CD4-positive, alpha-beta T cell treated with Interferon gamma for 1 hour (primary cell): ENCODE results near the gene ERCC6L.
A peak's percentile ranks its signal among the peaks of the same experiment; 100 is the strongest.

Experiments used
- DNase-seq: peaks from one replicate; pipeline ENCODE4 v3.0.0-alpha.2; 2020

The ERCC6L gene, protein sequence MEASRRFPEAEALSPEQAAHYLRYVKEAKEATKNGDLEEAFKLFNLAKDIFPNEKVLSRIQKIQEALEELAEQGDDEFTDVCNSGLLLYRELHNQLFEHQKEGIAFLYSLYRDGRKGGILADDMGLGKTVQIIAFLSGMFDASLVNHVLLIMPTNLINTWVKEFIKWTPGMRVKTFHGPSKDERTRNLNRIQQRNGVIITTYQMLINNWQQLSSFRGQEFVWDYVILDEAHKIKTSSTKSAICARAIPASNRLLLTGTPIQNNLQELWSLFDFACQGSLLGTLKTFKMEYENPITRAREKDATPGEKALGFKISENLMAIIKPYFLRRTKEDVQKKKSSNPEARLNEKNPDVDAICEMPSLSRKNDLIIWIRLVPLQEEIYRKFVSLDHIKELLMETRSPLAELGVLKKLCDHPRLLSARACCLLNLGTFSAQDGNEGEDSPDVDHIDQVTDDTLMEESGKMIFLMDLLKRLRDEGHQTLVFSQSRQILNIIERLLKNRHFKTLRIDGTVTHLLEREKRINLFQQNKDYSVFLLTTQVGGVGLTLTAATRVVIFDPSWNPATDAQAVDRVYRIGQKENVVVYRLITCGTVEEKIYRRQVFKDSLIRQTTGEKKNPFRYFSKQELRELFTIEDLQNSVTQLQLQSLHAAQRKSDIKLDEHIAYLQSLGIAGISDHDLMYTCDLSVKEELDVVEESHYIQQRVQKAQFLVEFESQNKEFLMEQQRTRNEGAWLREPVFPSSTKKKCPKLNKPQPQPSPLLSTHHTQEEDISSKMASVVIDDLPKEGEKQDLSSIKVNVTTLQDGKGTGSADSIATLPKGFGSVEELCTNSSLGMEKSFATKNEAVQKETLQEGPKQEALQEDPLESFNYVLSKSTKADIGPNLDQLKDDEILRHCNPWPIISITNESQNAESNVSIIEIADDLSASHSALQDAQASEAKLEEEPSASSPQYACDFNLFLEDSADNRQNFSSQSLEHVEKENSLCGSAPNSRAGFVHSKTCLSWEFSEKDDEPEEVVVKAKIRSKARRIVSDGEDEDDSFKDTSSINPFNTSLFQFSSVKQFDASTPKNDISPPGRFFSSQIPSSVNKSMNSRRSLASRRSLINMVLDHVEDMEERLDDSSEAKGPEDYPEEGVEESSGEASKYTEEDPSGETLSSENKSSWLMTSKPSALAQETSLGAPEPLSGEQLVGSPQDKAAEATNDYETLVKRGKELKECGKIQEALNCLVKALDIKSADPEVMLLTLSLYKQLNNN

DNA sequence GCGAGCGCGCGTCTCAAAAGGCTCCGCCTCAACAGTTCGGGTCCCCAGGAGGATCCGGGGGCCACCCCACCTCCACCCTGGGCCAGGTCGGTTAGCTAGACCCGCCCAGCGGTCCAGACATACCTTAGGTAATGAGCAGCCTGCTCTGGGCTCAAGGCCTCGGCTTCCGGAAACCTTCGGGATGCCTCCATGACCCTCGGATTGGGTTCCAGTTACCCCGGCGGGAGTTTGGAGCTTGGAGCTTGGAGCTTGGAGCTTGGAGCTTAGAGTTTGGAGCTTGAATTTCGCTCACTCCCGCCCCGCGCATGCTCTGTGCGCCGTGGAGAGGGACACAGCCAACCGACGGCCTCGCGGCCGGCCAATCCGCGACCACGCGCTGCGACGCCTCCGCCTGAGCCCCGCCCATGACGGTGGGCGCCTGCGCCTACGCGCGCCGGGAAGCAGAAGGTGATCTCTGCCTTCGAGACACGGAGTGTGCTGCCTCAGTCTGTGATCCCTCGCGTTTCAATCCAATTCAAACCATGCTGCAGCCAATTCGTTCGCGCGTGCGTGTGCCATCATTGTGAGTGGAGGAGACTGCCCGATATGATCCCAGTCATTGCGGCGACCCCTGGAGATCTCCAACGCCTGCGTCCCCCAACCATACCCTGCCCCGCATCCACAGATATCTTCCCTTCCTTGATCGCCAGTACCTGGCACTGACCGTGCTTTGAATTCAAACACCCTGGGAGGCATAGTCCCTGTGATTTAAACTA lies at the start of gene ERCC6L:
ERCC6L (minus strand) TSS at position 307 of the 755 bp plus-strand sequence; CDS start at position 191, 116 bp downstream.
- peak; percentile 88 for DNase-seq

DNA sequence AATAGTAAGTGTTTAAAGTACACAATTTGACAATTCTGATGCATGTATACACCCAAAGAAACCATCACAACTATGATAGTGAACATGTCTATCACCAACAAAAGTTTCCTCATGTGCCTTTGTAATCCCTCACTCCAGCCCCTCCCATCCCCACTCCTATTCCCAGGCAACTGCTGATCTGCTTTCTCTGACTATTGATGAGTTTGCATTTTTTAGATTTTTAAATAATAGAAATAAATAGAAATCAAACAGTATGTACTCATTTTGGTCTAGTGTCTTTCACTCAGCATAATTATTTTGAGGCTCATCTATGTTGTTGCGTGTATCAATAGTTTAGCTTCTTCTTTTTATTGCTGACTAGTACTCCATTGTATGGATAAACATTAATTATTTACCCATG lies 43.5 kb upstream of the ERCC6L start:
- no peak for DNase-seq

DNA sequence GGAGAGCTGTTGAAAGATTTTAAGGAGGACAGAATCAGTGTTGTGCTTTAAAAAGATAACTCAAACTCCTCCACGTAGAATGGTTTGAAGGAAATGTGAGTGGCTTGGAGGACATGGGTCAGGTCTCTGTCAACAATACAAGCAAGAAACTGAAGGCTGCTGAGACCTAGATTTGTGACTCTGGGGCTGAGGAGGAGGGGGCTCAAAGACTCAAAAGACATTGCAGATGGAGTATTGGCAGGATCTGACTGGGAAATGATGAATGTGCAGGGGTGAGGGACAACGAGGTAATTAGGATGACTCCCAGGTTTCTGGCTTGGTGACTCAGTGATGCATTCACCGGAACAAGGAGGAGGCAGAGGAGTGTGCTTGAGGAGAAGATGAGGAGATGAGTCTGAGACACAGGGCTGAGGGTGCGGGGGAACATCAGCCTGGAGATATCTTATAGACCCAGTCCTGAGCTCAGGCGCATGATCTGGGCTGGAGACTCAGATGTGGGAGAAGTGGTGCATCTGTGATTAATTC lies 41.6 kb upstream of the ERCC6L start:
- DNase-seq, result no peak

DNA sequence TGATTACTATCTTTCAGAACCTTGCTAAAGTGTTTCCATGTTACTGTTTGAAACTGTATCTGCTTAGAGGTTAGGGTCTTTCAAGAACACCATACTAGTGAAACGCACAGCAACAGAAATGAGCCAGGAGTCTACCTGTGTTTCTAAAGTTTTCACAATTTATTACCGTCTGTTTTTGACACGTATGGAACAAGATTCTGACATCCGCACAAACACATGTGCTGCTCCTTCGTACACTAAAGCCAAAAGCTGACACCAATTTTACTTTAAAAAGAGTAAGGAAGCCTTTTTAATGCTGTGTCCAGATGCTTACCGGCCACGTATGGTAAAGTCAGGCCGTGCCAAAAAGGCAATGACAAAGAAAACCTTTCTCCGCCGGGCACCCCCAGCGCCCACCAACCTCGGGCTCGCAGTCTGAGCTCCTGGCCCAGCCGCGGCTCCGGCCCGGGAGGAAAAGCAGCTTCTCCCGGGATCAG lies 37.7 kb upstream of the ERCC6L start:
- no peak for DNase-seq

DNA sequence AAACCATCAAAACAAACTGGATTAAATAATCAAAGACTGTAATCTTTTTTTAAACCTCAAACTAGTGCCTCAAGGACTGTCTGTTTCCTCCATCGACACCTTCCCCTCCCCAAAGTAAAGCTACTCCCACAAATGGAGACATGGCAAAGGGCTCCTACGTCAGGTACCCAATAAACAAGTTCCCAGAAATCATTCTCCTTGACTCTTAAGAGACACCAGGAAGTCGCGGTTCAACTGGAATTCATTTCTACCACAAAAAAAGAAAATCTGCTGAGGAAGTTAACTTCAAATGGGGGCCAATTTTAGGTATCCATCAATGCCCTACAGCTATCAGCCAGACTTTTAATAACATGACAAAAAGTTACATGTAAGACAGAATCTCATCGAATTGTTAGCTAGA lies 35.7 kb upstream of the ERCC6L start:
- DNase-seq, result no peak

DNA sequence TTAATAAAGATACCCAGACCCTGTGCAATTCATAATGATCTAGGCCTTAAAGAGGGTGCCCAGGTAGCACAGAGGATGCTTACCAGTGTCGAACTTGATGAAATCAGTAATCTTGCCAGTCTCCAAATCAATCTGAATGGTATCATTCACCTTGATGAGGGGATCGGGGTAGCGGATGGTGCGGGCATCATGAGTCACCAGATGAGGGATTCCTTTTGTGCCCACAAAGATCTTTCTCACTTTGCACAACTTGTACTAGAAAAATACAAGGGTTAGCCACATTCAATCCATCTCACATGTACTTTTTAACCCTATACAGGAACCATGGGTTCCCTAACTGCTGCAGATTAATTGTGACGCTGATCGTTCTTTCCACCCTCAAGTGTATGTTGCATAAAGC lies 34.9 kb upstream of the ERCC6L start:
- DNase-seq, result no peak

DNA sequence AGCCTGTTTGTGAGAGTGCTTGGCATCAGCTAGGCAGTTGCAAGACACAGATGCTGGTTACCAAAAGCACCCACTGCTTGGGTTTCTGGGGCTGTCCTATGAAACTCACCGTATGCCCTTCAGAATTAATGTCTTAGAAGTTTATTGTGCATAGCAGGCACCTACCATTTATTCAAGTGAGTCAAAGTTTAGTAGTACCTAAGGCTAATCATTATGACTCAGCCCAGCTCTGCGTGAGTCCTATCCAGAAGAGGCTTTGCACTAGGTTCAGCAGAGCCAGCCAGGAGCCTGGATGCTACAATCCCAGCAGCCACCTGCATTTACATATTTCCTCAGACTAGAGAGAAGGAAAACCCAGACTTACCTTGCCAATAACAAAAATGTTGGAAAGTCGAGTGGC lies 34.0 kb upstream of the ERCC6L start:
- DNase-seq, result no peak

DNA sequence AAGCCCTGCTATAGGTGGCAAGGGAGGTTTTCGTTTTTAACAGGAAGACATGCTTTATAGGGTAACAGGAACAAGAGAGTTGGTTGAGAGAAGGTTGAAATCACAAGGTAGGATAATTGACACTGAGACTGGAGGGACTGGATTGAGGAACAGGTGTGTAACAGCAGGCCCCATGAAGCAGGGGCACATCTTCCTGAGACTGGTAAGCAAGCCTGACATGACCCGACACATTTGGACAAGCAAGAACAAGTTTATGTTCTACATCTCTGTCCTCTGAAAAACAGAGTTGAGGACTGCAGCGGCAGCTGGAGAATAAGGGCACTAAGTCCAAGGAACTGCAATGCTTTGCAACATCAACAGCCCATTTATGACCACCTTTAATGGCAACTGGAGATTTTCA lies 33.0 kb upstream of the ERCC6L start:
- no peak for DNase-seq

DNA sequence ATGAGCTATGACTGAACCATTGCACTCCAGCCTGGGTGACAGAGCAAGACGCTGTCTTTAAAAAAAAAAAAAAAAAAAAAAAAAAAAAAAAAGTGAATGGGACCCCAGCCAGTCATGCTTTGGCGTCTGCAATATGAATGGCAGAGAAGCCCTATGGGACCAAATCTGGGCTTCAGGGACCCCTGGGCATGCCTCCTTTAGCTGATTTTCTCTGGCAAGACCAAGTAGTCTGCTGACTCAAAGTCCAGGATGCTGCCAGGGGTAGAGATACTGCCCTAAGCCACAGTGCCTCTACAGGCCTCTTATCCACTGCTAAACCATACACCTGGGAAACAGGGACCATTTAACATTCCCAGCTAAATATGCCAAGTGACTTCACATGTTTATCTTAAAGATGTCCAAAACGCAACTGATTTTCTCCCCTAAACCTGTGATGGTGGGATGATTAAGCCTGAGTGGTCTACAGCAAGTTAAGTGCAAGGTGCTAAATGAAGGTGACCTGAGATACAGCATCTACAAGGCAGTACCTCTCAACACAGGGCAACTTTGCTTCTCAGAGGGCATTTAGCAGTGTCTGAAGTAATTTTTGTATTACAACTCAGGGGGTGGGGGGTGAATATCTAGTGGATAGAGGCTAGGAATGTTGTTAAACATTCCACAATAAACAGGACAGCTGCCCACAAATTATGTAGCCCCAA lies 32.4 kb upstream of the ERCC6L start:
- no peak for DNase-seq

DNA sequence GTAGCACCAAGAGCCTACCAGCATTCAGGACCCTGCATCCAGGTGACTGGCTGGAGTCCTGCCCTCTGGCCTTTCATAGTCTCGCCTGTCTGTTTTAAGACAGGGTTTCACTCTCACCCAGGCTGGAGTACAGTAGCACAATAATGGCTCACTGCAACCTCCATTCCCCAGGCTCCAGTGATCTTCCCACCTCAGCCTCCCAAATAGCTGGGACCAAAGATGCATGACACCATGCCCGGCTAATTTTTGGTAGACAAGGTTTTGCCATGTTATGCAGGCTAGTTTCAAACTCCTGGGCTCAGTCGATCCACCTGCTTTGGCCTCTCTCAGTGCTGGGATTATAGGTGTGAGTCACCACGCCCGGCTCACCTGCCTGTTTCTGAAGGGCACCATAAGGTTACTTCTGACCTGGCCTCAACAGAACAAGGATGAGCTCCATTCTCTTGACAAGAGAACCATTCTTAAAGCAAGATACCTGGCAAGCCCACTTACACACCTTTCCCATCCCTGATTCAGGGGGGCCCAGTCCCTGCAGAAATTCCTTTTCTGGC lies 31.6 kb upstream of the ERCC6L start:
- DNase-seq, result no peak

DNA sequence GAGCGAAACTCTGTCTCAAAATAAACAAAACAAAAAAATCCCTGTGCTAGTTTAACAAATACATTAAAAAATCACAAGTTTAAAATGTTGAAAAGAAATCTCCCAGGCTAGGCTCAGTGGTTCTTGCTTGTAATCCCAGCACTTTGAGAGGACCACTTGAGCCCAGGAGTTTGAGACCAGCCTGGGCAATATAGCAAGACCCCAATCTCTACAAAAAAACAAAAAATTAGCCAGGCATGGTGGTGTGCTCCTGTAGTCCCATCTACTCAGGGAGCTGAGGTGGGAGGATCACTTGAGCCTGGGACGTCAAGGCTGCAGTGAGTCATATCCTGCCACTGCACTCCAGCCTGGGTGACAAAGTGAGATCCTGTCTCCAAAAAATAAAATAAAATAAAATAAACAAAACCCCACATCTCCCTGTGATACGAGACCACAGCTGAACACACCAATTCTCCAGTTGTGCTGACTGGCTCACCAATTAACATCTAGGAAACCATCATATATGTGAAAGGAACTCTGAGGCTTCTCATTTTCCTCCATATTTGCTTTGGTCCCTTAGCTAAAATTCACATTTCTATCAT lies 30.9 kb upstream of the ERCC6L start:
- DNase-seq, result no peak

DNA sequence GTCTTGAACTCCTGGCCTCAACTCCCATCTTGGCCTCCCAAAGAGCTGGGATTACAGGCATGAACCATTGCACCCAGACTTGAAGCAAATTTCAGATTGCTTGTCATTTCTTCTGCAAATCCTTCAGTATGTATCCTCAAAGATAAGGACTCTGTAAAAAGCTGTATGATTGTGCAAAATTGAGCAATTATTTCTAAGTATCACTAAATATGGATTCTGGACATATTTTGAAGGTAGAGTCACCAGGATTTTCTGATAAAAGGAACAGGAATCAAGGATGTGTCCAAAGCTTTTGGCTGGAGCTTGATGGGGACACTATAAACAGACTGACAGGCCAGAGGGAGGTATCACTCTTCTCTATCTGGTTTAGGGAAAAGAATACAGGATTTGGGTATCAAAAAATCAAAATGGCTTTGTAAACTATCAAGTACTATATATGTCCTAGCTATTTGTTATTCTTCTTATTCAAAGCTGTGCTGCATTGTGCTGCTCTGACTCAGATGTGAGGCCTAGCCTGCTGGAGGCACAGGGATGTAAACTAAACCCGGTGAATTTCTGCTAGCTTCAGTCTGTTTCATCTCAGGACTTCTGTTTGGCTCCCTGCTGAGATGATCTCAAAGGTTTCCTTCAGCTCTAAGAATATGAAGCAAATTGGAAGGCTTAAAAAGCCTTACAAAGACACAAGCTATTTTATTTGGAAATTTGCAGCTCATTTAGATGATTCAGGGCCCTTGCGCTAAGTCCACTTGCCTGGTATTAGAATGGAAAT lies 30.0 kb upstream of the ERCC6L start:
- DNase-seq, result no peak

DNA sequence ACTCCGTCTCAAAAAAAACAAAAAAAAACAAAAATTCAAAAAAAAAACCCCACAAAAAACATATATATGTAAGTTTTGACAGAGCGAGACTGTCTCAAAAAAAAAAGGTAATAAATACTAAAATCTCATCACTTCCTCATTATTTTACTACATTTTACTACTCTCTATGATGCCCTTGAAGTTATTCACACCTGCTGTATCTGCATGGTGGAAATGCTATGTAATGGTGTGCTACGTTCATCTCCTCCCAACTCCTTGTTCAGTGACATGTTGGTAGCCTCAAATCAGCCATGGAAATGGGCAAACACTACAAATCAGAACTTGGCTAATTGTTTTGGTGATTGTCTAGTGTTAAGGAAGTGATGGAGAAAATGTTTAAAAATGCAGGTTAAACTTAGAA lies 26.4 kb upstream of the ERCC6L start:
- no peak for DNase-seq

DNA sequence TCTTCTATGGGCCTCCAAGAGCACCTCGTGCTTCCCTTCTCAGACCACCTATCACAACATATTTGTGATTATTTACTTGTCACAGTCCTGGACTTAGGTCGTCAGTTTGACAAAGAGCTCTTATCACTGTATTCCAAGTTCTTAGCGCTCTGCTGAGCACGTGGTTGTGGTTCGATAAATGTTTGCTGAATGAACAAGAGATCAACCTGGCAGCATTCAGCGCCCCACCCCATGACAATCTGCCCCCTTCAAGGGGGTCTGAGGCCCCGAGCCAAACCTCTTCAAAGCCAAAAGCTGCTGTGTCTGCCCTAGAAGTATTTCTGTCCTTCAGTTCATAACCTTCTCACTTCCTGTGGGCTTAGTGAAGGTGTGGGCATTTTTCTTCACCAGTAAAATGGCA lies 23.2 kb upstream of the ERCC6L start:
- DNase-seq, result no peak

DNA sequence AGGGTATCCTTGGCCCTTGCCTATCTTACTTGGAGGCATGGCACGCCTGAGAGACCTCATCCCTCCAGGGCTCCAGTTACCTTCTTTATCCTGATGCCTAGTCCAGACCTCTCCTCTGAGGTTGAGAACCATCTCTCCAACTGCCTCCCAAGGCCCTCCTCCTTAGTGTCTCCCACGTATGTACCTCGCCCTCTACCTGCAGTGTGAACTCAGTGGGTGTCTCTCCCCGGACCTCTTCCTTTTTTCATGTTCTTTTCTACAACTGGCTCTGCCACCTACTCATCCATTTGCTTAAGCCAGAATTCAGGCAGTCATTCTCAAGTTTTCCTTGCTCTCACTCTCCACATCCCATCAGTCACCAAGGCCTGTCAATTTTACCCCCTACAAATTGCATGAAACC lies 21.6 kb upstream of the ERCC6L start:
- no peak for DNase-seq

DNA sequence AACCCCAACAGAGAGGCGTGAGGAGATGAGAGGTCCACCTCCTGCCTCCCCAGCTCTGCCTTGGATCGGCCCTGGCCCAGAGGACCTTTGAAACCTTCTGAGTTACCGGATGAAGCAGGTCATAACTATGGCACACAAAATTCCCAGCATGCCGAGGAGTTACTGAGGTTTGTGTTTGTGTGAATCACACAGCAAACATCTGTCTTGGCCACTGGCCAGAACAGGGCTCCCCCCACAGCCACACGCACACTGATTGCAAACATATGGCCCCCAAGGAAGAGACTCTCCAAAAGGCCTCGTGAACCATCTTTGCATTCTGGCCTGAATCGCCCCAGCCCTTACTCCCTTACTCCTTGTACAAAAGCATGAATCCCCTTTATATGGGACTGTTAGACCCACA lies 19.3 kb upstream of the ERCC6L start:
- no peak for DNase-seq

DNA sequence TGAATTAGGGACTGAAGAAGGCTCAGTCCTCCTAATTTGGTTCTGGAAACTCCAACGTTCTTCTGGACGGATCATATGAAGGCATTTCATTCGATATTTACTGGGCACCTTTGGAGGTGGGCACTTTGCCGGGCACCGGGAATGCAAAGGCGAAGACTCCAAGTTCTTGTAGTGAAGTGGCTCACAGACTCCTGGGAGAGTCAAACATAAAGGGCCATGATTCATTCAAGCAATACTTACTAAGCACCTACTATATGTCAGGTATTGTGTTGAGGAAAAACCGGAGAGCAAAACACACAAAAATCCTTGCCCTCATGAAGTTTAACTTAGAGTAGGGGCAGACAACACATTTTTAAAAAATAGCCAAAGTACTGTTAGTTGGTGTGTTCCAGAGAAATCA lies 17.0 kb upstream of the ERCC6L start:
- DNase-seq, result no peak

DNA sequence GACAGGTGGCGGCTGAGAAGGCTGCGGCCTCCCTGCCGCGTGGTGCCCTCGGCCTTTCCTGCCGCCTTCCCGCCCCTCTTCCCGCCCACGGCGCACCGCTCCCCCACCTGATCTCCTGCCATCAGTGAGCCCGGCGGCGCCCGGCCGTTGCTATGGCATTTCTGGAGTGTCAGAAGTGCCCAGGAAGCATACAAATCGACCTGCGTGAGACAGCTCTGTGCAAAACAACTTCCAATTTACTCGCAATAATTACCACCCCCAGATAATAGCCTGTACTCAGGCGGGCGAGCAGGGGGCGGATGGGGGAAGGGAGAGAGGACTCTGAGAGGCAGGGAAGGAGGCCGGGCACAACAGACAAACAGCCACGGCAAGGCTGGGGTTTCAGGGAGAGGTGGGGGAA lies 16.6 kb upstream of the ERCC6L start:
- DNase-seq, result no peak

DNA sequence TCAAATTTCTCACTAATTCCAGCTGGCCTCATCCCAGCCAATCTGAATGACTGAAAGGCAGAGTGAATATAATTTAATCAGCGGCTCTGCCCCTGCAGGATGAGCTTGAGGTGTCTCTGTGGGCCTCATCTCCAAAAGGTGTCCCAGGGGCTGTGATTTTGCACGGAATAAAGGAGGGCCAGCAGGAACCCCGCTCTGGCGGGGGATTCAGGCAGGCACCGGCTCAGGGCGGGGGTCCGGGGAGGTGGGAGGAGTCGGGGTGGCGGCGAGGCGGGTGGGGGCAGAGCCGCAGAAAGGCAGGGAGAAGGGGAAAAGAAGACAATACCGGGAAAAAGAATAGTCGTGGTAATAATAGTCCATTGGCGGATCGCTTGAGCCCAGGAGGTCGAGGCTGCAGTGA lies 16.0 kb upstream of the ERCC6L start:
- no peak for DNase-seq

DNA sequence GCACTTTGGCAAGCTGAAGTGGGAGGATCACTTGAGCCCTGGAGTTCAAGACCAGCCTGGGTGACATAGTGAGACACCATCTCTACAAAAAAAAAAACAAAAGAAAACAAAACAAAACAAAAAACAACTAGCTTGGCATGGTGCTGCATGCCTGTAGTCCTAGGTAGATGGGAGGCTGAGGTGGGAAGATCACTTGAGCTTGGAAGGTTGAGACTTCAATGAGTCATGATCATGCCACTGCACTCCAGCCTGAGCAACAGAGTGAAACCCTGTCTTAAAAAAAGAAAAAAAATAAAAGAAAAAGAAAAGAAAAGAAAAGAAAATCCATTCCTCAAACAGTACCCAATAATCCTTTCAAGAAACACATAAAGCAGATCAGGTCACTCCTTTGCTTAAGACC lies 14.9 kb upstream of the ERCC6L start:
- DNase-seq, result no peak
